ENCODE measurements around the gene PIH1D2.
A peak's percentile ranks its signal among the peaks of the same experiment; 100 is the strongest.
"Not testable (repeated sequence)": the region's sequence is repeated elsewhere in the genome, so short reads cannot be mapped to it uniquely, and the experiment has no call there.

Gene PIH1D2

DNA sequence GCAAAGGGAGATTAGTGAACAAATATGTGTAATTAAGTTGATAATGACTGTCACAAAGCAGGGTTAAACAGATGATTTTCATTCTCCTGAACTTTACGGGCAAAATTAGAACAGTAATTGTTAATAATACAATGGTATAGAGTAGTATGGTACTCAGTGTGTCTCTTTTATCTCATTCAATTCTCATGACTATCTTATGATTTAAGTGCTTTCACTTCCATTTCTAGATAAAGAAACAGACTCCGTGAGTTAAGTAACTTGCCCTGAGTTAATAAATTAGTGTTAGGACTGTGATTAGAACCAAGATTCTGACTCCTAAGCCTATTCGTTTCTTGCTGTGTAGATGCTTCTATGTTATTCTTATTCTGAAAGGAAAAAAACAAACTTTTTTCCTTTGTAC lies 22.0 kb downstream of the PIH1D2 start:
- DNase-seq (ENCODE audit: low read depth) = no peak

- no peak for DNase-seq (ENCODE audit: low read depth)
Measured at GRCh38 chr11:112050721-112051120, 23.1 kb downstream of the PIH1D2 start.

DNA sequence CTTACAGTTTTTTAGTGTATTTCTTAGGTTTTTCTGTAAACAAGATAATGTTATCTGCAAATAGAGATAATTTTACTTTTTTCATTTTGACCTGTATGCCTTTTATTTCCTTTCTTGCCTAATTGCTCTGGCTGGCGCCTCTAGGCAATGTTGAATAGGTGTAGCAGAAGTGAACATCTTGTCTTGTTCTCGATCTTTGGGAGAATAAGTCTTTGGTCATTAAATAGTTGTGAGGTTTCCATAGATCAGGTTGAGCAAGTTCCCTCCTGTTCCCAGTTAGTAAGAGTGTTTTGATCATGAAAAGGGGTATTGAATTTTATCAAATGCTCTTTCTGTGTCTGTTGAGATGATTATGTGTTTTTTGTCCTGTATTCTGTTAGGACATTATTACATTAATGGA lies 24.0 kb downstream of the PIH1D2 start:
- DNase-seq (ENCODE audit: low read depth) = no peak

DNA sequence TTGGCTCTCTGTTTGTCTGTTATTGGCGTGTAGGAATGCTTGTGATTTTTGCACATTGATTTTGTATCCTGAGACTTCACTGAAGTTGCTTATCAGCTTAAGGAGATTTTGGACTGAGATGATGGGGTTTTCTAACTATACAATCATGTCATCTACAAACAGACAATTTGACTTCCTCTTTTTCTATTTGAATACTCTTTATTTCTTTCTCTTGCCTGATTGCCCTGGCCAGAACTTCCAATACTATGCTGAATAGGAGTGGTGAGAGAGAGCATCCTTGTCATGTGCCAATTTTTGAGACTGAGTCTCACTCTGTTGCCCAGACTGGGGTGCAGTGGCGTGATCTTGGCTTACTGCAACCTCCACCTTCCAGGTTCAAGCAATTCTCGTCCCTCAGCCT lies 25.6 kb downstream of the PIH1D2 start:
- not testable (repeated sequence) for DNase-seq (ENCODE audit: low read depth)

- not testable (repeated sequence) for DNase-seq (ENCODE audit: low read depth)
Measured at GRCh38 chr11:112046647-112047046, 27.2 kb downstream of the PIH1D2 start.

DNA sequence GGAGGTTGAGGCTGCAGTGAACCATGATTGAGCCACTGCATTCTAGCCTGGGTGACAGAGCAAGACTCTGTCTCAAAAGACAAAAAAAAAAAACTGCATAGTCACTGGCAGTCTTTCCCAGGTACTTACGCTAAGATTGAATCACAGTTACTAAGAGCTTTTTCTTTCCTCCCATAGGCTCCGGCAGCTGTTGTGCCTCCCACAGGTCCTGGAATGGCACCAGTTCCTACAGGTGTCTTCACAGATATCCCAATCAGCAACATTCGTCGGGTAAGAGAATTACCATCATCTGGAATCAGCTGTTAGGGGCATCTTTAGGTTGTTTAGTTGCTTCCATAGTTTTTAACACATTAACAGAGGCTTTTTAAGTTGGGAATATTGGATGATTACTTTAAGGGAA lies 28.9 kb downstream of the PIH1D2 start:
- DNase-seq (ENCODE audit: low read depth) = no peak

DNA sequence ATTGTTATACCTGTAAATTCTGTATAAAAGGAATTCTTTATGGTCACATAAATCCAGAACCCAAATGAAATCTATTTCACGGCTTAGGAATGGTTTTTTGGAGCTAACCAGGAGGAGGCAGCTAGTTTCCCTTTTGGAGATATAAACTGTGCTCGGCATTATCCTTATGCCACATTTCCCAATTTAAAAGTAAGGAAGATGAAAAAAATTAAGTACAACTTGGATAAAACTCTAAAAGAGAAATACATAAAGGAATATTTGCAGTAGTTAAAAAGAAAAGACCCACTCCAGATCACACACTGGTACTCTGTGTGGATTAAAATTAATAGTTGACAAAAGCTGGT lies 30.9 kb downstream of the PIH1D2 start:
- DNase-seq (ENCODE audit: low read depth) = no peak

DNA sequence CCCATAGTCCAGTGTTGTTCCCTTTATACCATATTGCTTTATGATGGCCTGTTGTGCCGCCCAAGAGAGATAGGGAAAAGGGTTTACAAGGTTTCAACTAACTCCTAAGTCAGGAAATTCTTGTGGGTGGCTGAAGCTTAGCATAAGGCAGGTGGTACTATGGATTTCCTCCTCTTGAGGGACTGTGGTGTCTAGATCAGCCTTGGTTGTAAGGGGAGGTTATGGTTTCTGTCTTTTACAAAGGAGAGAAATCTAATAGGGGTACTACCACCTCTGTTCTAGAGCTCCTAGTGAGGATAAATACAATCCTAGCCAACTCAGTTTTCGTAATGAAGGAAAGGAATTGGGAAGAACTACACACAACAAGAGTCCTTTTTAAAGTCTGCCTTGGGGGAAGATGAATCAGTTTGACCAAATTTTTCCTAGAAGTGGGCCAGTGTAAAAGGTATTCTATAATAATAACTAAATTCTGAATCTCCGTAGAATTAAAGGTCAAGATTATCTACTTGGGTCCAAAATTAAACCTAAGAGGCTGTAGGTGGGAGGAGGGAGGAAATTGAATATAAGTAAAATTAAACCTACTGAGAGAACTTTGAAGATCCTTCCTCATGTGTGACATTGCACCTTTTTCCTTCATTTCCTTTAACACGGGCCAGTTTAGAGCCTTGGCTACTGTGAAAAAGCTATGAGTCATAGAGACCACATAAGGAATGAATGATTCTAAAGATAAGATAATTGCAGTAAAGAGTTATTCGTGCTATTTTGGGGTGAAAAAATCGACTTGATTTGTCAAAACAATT lies 31.5 kb downstream of the PIH1D2 start:
- no peak for DNase-seq (ENCODE audit: low read depth)

- DNase-seq (ENCODE audit: low read depth) = no peak
Measured at GRCh38 chr11:112037527-112037926, 36.3 kb downstream of the PIH1D2 start.

DNA sequence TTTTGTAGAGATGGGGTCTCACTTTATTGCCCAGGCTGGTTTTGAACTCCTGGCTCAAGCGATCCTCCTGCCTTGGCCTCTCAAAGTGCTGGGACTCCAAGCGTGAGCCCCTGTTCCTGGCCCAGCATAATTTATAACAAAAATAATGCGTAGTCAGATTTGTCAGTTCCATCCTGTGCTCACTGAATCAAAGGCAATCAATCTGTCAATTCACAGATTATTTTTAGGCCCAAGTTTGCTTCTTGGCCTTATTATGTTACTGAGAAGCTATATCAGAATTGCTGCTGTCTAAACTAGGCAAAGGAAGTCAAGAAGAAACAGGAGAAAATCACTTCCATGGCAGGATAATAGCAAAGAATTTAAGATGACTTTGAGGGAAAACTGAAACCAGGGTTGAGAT lies 39.9 kb downstream of the PIH1D2 start:
- DNase-seq (ENCODE audit: low read depth) = no peak

GRCh38 chr11:112029460-112029859 lies 44.4 kb downstream of the PIH1D2 start:
- no peak for DNase-seq (ENCODE audit: low read depth)

- not testable (repeated sequence) for DNase-seq (ENCODE audit: low read depth)
Measured at GRCh38 chr11:112026784-112027410, 46.9 kb downstream of the PIH1D2 start.

- no peak for DNase-seq (ENCODE audit: low read depth)
Measured at GRCh38 chr11:112025707-112026106, 48.1 kb downstream of the PIH1D2 start.

GRCh38 chr11:112024773-112025678 lies 48.8 kb downstream of the PIH1D2 start, which contains the start of gene DLAT:
DLAT (plus strand) TSS chr11:112025408; CDS start chr11:112025473, 65 bp downstream.
- DNase-seq (ENCODE audit: low read depth) = peak; percentile 56

DNA sequence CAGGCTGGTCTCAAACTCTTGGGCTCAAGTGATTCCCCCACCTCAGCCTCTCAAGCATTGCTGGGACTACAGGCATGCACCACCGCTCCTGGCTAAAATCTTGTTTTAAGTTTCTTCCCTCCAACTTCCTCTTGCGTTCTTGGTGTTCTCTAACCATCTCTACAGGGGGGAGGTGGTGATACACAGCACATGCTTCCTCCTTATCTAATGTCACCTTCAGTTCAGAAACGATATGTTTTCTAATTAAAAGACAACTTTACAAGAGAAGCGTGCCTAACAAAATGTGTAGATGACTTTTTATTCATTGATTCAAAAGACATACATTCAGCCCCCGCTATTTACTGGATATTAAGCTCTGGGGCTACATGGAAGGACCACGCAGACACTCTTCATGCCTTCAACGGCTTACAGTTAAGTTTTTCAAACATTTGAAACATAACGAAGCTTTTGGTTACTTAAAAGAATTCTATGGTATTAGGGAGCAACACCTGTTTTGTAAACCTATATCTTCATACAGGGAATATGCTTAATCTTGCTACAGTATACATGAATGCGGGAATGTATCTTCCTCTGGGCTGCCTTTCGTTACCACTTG lies 49.5 kb downstream of the PIH1D2 start:
- no peak for DNase-seq (ENCODE audit: low read depth)

GRCh38 chr11:112023104-112023503 lies 50.7 kb downstream of the PIH1D2 start:
- DNase-seq (ENCODE audit: low read depth) = no peak

- no peak for DNase-seq (ENCODE audit: low read depth)
Measured at GRCh38 chr11:112019066-112019465, 54.8 kb downstream of the PIH1D2 start.
